Tracheal epithelial cell (primary cell): ENCODE measurements around the gene KANK4. TPM values are rescaled to one million over a fixed set of nuclear protein-coding genes. Genes with fewer than 3 reads are reported as not detected.

Source experiments
- total RNA-seq: library from RNA; depleted of rRNA; stranded (reverse); fragments of >200 nt; gene quantifications from 2 replicates; pipeline ENCODE4 v1.2.1, GENCODE V29; 2014

KANK4 gene
- total RNA-seq: under 0.01 and 3.6 TPM in 2 replicates

GRCh38 chr1:62318756-62319544 lies at the start of gene KANK4:
Gene KANK4 (minus strand): TSS chr1:62319434. CDS start chr1:62281564, 37,870 bp downstream.

GRCh38 chr1:62194651-62195544 lies 124.3 kb downstream of the KANK4 start, which contains the start of gene L1TD1:
Gene L1TD1 (plus strand): TSS chr1:62194849. CDS start chr1:62206629, 11,780 bp downstream.

Other genes with a start within 250 kb of the KANK4 start
- under 0.01 and 1.9 TPM in 2 replicates for gene L1TD1, start 124.6 kb downstream of the KANK4 start, total RNA-seq
- gene USP1, start 117.6 kb upstream of the KANK4 start, total RNA-seq: 12.5 and 23.7 TPM in 2 replicates